DOHH2 (cell line): ENCODE results near the gene DEFB108B.
"Not testable (repeated sequence)": the region's sequence is repeated elsewhere in the genome, so short reads cannot be mapped to it uniquely, and the experiment has no call there.

Source experiments
- EZH2phosphoT487 ChIP-seq: fragments of 200-600 bp; sonication (generic); IDR thresholded peaks from 2 replicates; pipeline ENCODE4 v1.6.1; 2017; ENCODE audit warnings: borderline replicate concordance, mild to moderate bottlenecking, antibody characterized with exemption, low read length, moderate library complexity, mixed read lengths
- TF ChIP-seq, protein P1 (sequence below): fragments of 200-600 bp; sonication (generic); IDR thresholded peaks from one replicate; pipeline ENCODE4 v1.5.1; 2014; ENCODE audit warnings: antibody characterized with exemption, mild to moderate bottlenecking, low read depth, low read length; ENCODE audit not compliant: poor library complexity, severe bottlenecking

DNA sequence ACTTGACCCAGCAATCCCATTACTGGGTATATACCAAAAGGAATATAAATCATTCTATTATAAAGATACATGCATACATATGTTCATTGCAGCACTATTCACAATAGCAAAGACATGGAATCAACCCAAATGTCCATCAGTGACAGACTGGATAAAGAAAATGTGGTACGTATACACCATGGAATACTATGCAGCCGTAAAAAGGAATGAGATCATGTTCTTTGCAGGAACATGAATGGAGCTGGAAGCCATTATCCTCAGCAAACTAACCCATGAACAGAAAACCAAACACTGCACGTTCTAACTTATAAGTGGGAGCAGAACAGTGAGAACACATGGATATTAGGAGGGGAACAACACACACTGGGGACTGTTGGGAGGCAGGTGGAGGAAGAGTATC lies 3.8 kb upstream of the DEFB108B start:
- TF ChIP-seq, protein P1, sequence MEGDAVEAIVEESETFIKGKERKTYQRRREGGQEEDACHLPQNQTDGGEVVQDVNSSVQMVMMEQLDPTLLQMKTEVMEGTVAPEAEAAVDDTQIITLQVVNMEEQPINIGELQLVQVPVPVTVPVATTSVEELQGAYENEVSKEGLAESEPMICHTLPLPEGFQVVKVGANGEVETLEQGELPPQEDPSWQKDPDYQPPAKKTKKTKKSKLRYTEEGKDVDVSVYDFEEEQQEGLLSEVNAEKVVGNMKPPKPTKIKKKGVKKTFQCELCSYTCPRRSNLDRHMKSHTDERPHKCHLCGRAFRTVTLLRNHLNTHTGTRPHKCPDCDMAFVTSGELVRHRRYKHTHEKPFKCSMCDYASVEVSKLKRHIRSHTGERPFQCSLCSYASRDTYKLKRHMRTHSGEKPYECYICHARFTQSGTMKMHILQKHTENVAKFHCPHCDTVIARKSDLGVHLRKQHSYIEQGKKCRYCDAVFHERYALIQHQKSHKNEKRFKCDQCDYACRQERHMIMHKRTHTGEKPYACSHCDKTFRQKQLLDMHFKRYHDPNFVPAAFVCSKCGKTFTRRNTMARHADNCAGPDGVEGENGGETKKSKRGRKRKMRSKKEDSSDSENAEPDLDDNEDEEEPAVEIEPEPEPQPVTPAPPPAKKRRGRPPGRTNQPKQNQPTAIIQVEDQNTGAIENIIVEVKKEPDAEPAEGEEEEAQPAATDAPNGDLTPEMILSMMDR = not testable (repeated sequence)
- TF ChIP-seq EZH2phosphoT487 = not testable (repeated sequence)
